Spinal cord (tissue), 10 donors: ENCODE measurements around the gene LIPG. TPM values are rescaled to one million over a fixed set of nuclear protein-coding genes. Genes with fewer than 3 reads are reported as not detected.
A peak's percentile ranks its signal among the peaks of the same experiment; 100 is the strongest.

Experiments used
- DNase-seq, 6 donors: peaks; one replicate each; pipeline versions ENCODE4 v3.0.0 to v3.0.0-alpha.2; 2013 to 2015; ENCODE audit warnings: low spot score in 6 of 6, low read depth in 4 of 6
- H3K27ac ChIP-seq: one replicate; pipeline ENCODE4 v1.5.1; 2013; ENCODE audit warnings: low read depth, low read length, control low read depth
- H3K27me3 ChIP-seq: one replicate; pipeline ENCODE4 v1.6.1; 2013; ENCODE audit warnings: low read length; ENCODE audit not compliant: control insufficient read depth, insufficient read depth
- H3K36me3 ChIP-seq: one replicate; pipeline ENCODE4 v1.6.1; 2013; ENCODE audit warnings: low read length; ENCODE audit not compliant: control insufficient read depth, insufficient read depth
- H3K4me1 ChIP-seq: one replicate; pipeline ENCODE4 v1.6.1; 2013; ENCODE audit warnings: low read length; ENCODE audit not compliant: control insufficient read depth, insufficient read depth
- H3K4me3 ChIP-seq: one replicate; pipeline ENCODE4 v1.5.1; 2013; ENCODE audit warnings: low read depth, low read length, control low read depth
- H3K9me3 ChIP-seq: one replicate; pipeline ENCODE4 v1.6.1; 2013; ENCODE audit warnings: low read length; ENCODE audit not compliant: control insufficient read depth, insufficient read depth
- WGBS: methylation state at CpG from one replicate; pipeline ENCODE4 v1.1.5; 2013; ENCODE audit warnings: missing lambda C conversion rate; ENCODE audit not compliant: insufficient coverage; 5-methylcytosine and 5-hydroxymethylcytosine counted together
- polyA plus RNA-seq, 2 donors: library from polyadenylated mRNA; unstranded; fragments of 120-200 nt; gene quantifications; one replicate each; pipeline ENCODE4 v1.2.1, GENCODE V29; 2013; ENCODE audit not compliant: insufficient read length in 2 of 2
- total RNA-seq, 2 donors: library from RNA; depleted of rRNA in 1 of 2; stranded (reverse); fragments of 120-200 nt in 1 of 2; fragments of >200 nt in 1 of 2; gene quantifications; one replicate each; pipeline versions ENCODE4 v1.2.3 to v1.2.4, GENCODE V29; 2013 to 2014
- donor health status: healthy.

LIPG gene
- total and polyA plus RNA-seq, 4 donors, result 3.6 to 11.4 (median 5.9) TPM

GRCh38 chr18:49597157-49597931 lies 35.5 kb downstream of the LIPG start:
- Histone ChIP-seq H3K27me3 (no peaks in the 10 kb centered on the region), H3K4me1 (peaks cover 3% of the 10 kb centered on the region), H3K9me3 (no peaks in the 10 kb centered on the region), H3K4me3 (no peak overlapping the region), H3K27ac (no peak overlapping the region), H3K36me3 (no peaks in the 10 kb centered on the region)
- no CpG with 5 or more reads among the region's 8 CpGs for WGBS
- peak in 2 of 6 donors; percentile 59 to 86 for DNase-seq

GRCh38 chr18:49601211-49601610 lies 39.4 kb downstream of the LIPG start:
- 96% methylated on average over 3 of the region's 4 CpGs for WGBS
- DNase-seq, result no peak
- Histone ChIP-seq H3K36me3 (no peaks in the 10 kb centered on the region), H3K27me3 (no peaks in the 10 kb centered on the region), H3K4me3 (no peak overlapping the region), H3K27ac (no peak overlapping the region), H3K9me3 (peaks cover 4% of the 10 kb centered on the region), H3K4me1 (peaks cover 3% of the 10 kb centered on the region)

- no peak overlapping the region for H3K4me3 ChIP-seq
- H3K36me3 ChIP-seq, result no peaks in the 10 kb centered on the region
- no peaks in the 10 kb centered on the region for H3K27me3 ChIP-seq
- WGBS, result 71% methylated on average over 3 of the region's 4 CpGs
- H3K4me1 ChIP-seq, result peaks cover 13% of the 10 kb centered on the region
- no peak overlapping the region for H3K27ac ChIP-seq
- peaks cover 4% of the 10 kb centered on the region for H3K9me3 ChIP-seq
- peak in 1 of 6 donors; percentile 71 for DNase-seq
These were observed 46.8 kb downstream of the LIPG start for GRCh38 chr18:49608366-49609255.

GRCh38 chr18:49609256-49610021 lies 47.6 kb downstream of the LIPG start:
- 67% methylated on average over 2 of the region's 3 CpGs for WGBS
- Histone ChIP-seq H3K9me3 (peaks cover 4% of the 10 kb centered on the region), H3K27ac (no peak overlapping the region), H3K36me3 (no peaks in the 10 kb centered on the region), H3K4me1 (peaks cover 21% of the 10 kb centered on the region), H3K4me3 (no peak overlapping the region), H3K27me3 (no peaks in the 10 kb centered on the region)
- peak in 1 of 6 donors; percentile 65 for DNase-seq

- Histone ChIP-seq H3K36me3 (no peaks in the 10 kb centered on the region), H3K27me3 (no peaks in the 10 kb centered on the region), H3K27ac (no peak overlapping the region), H3K4me3 (no peak overlapping the region), H3K4me1 (peaks cover 21% of the 10 kb centered on the region), H3K9me3 (peaks cover 4% of the 10 kb centered on the region)
- DNase-seq, result peak in 1 of 6 donors; percentile 57
- WGBS, result 67% methylated on average over 2 of the region's 3 CpGs
These were observed 48.2 kb downstream of the LIPG start for GRCh38 chr18:49610022-49610445.

- Histone ChIP-seq H3K9me3 (no peaks in the 10 kb centered on the region), H3K27me3 (no peaks in the 10 kb centered on the region), H3K27ac (no peak overlapping the region), H3K4me3 (no peak overlapping the region), H3K4me1 (peaks cover 21% of the 10 kb centered on the region), H3K36me3 (no peaks in the 10 kb centered on the region)
- whole genome bisulfite sequencing, result 92% methylated on average over 1 of the region's 3 CpGs
- DNase-seq, result no peak
These were observed 49.5 kb downstream of the LIPG start for GRCh38 chr18:49611316-49611715.

- peak overlapping the region; percentile 34 for H3K27ac ChIP-seq
- no peak overlapping the region for H3K4me3 ChIP-seq
- no peaks in the 10 kb centered on the region for H3K36me3 ChIP-seq
- WGBS, result 54% methylated on average over 9 of the region's 11 CpGs
- peaks cover 21% of the 10 kb centered on the region for H3K4me1 ChIP-seq
- DNase-seq, result no peak
- H3K27me3 ChIP-seq, result no peaks in the 10 kb centered on the region
- H3K9me3 ChIP-seq, result no peaks in the 10 kb centered on the region
These were observed 50.7 kb downstream of the LIPG start for GRCh38 chr18:49612515-49613033.

- Histone ChIP-seq H3K27ac (peak overlapping the region; percentile 34), H3K4me1 (peaks cover 21% of the 10 kb centered on the region), H3K27me3 (no peaks in the 10 kb centered on the region), H3K9me3 (no peaks in the 10 kb centered on the region), H3K4me3 (no peak overlapping the region), H3K36me3 (no peaks in the 10 kb centered on the region)
- WGBS, result 19% methylated on average over 4 of the region's 7 CpGs
- peak in 4 of 6 donors; percentile 56 to 95 (median 80) for DNase-seq
These were observed 51.3 kb downstream of the LIPG start for GRCh38 chr18:49613141-49613640.

GRCh38 chr18:49613641-49614151 lies 51.8 kb downstream of the LIPG start:
- no peaks in the 10 kb centered on the region for H3K36me3 ChIP-seq
- H3K4me1 ChIP-seq, result peaks cover 22% of the 10 kb centered on the region
- H3K27me3 ChIP-seq, result no peaks in the 10 kb centered on the region
- 15% methylated on average over 4 of the region's 5 CpGs for WGBS
- H3K9me3 ChIP-seq, result no peaks in the 10 kb centered on the region
- no peak for DNase-seq
- H3K27ac ChIP-seq, result peak overlapping the region; percentile 10
- no peak overlapping the region for H3K4me3 ChIP-seq
